ENCODE results near the gene NPLOC4. TPM values are rescaled to one million over a fixed set of nuclear protein-coding genes. Genes with fewer than 3 reads are reported as not detected.

The NPLOC4 gene
- total and polyA plus RNA-seq, 9 of the 15 experiments (the other 6 are each of a cell fraction or from before 2014, with no cell fraction given) = 1.5 to 116 (median 64.5) TPM

GRCh38 chr17:81636505-81637288 lies at the start of gene NPLOC4, which contains the start of gene TSPAN10 (continued):
- TF ChIP-seq GMEB1 (CRISPR knock-in tag; IDR thresholded peaks at IDR 0.05) (peak; percentile 96), TFAP4 (CRISPR knock-in tag; IDR thresholded peaks at IDR 0.05; ENCODE audit: borderline replicate concordance) (peak; percentile 66; the same call in 1 of the 2 replicates), ZNF3 (CRISPR knock-in tag; IDR thresholded peaks at IDR 0.05) (no peak), NFRKB (IDR thresholded peaks at IDR 0.05; ENCODE audit: low read depth) (no peak), MYNN (IDR thresholded peaks at IDR 0.05) (no peak), MYNN (CRISPR knock-in tag; IDR thresholded peaks at IDR 0.05) (no peak), SAFB (IDR thresholded peaks at IDR 0.05; ENCODE audit: borderline replicate concordance, low read depth, low read length) (no peak), ZNF449 (CRISPR knock-in tag; IDR thresholded peaks at IDR 0.05) (no peak), CSDE1 (IDR thresholded peaks at IDR 0.05) (no peak), FOXJ2 (tag; IDR thresholded peaks at IDR 0.05) (no peak), SMARCA4 (IDR thresholded peaks at IDR 0.05) (no peak), GATAD2A (IDR thresholded peaks at IDR 0.05) (no peak), ZNF644 (tag; IDR thresholded peaks at IDR 0.05; ENCODE audit: low read depth) (no peak), RFX7 (CRISPR knock-in tag; IDR thresholded peaks at IDR 0.05) (no peak), SMARCA5 (IDR thresholded peaks at IDR 0.05) (no peak), ZKSCAN3 (CRISPR knock-in tag; IDR thresholded peaks at IDR 0.05) (no peak), WHSC1 (IDR thresholded peaks at IDR 0.05; ENCODE audit: low read length) (no peak), ERF (CRISPR knock-in tag; IDR thresholded peaks at IDR 0.05) (no peak), CREB5 (CRISPR knock-in tag; IDR thresholded peaks at IDR 0.05) (no peak), MTA1 (IDR thresholded peaks at IDR 0.05; ENCODE audit: borderline replicate concordance) (no peak), RAD51 (IDR thresholded peaks at IDR 0.05; ENCODE audit: borderline replicate concordance, low read depth) (no peak), DMBX1 (CRISPR knock-in tag; IDR thresholded peaks at IDR 0.05; ENCODE audit: borderline replicate concordance) (0 out of 2 replicates have a peak, but pooled peaks have one; percentile 23), ZNF511 (CRISPR knock-in tag; IDR thresholded peaks at IDR 0.05) (no peak), ZNF584 (CRISPR knock-in tag; IDR thresholded peaks at IDR 0.05; ENCODE audit: low read depth) (no peak)

Measured in K562 (cell line).